Pancreas (tissue), 10 donors: ENCODE data around the gene C5orf58. TPM values are rescaled to one million over a fixed set of nuclear protein-coding genes. Genes with fewer than 3 reads are reported as not detected.

ENCODE experiments used
- ATAC-seq, 4 donors: fragments of 200-7000 bp; cut with Tn5 transposase; one replicate each; pipeline versions ENCODE4 v1.8.0 to v1.9.1; 2020; ENCODE audit warnings: mild to moderate bottlenecking in 4 of 4, moderate library complexity in 4 of 4
- DNase-seq, 6 donors: peaks; one replicate each; pipeline ENCODE4 v3.0.0-alpha.2; 2020
- FAIRE-seq: peaks from 2 replicates; lab custom pipeline; 2012; peaks lifted over from hg19 to GRCh38; lab: Jason Lieb, UNC
- H3K27ac ChIP-seq, 4 donors: fragments of 200-600 bp; sonication (generic); 1 replicate in 3 of 4; 2 replicates in 1 of 4; pipeline versions ENCODE4 v1.5.0 to v1.8.0; 2020
- H3K27me3 ChIP-seq, 4 donors: fragments of 200-600 bp; one replicate each; pipeline ENCODE4 v1.8.0; 2021
- H3K36me3 ChIP-seq, 3 donors: fragments of 200-600 bp; sonication (generic) in 1 of 3; one replicate each; pipeline versions ENCODE4 v1.5.0 to v1.8.0; 2020 to 2021
- H3K4me1 ChIP-seq, 3 donors: fragments of 200-600 bp; one replicate each; pipeline ENCODE4 v1.8.0; 2021
- H3K4me3 ChIP-seq, 4 donors: fragments of 200-600 bp; sonication (generic) in 2 of 4; one replicate each; pipeline versions ENCODE4 v1.5.0 to v1.8.0; 2020 to 2021
- H3K9me3 ChIP-seq, 4 donors: fragments of 200-600 bp; one replicate each; pipeline ENCODE4 v1.8.0; 2021
- WGBS, 2 donors: extraction: QIAGEN DNeasy Blood & Tissue Kit; methylation state at CpG; one replicate each; pipeline ENCODE4 v1.1.7; 2013; 5-methylcytosine and 5-hydroxymethylcytosine counted together
- intact Hi-C, 3 donors: fragments of 100-400 bp; cut with DNase I; formaldehyde crosslinking; loops; one replicate each; pipeline versions ENCODE4 v1.11.1 to v1.14.2; 2022
- polyA plus RNA-seq, 2 donors: library from polyadenylated mRNA; stranded (reverse); fragments of 200-250 nt; gene quantifications; one replicate each; pipeline ENCODE4 v1.2.3, GENCODE V29; 2013
- total RNA-seq, 6 donors: library from RNA; stranded (reverse); fragmentation: NEBNext Ultra II Directional in 4 of 6; extraction: Animal tissue kit (Norgen Biotek cat#: 25700) in 4 of 6; gene quantifications; one replicate each; pipeline versions ENCODE4 v1.2.1 to v1.2.4, GENCODE V29; 2021 to 2023
- TF ChIP-seq, protein P1 (sequence below), 4 donors: fragments of 200-600 bp; sonication (generic) in 3 of 4; IDR thresholded peaks; one replicate each; pipeline versions ENCODE4 v1.5.0 to v1.8.0; 2021; ENCODE audit warnings: antibody characterized with exemption in 4 of 4
- donor health status: healthy with polysubstance abuse.
- donor health status: DM: no; HTN: no; CAD: no; lungs with moderate emphysema.
- donor health status: DM: no; HTN: no; CAD: no.
- donor health status: control.
- donor health status: control.
- donor health status: Bipolar disorder and iron deficiency.
- donor health status: DM: yes; HTN: yes; CAD: no.
- donor health status: DM: no; HTN: no; CAD: no.
- donor health status: DM: no; HTN: no; CAD: no.
- donor health status: DM: yes; HTN: yes; CAD: no.

C5orf58 gene
- total and polyA plus RNA-seq, 8 donors: 0.21 TPM; not detected in 7

GRCh38 chr5:170276140-170276539 lies 43.4 kb downstream of the C5orf58 start:
- no peak for ATAC-seq
- intact Hi-C loops: no loop called here
- no peak for FAIRE-seq

DNA sequence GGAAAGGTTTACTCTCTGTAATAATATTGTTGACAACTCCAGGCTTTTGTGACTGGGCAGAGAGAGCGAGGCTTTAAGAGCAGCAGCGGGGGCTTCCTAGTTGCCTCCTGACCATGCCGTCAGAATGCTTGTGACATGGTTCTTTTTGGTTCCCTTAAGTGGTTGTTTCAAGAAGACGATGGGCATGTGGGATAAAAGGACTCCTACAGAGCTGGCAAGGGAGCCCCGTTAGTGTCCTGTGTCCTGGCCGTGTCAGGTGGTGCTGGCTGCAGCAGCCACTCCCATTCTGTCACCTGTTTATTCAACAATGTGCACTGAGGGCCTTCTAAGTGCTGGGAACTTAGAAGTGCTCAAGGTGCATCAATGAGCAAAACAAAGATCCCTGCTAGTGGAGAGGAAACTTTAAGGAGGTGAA lies 45.1 kb downstream of the C5orf58 start:
- no peaks in the 10 kb centered on the region for H3K36me3 ChIP-seq
- FAIRE-seq (no peak), ATAC-seq (peak in 1 of 4 donors; percentile 29), DNase-seq (no peak)
- no peaks in the 10 kb centered on the region for H3K9me3 ChIP-seq
- intact Hi-C loops: no loop called here
- WGBS, 2 donors: 36 to 39% methylated on average over 6 of the region's 6 CpGs
- no peaks in the 10 kb centered on the region for H3K27me3 ChIP-seq
- TF ChIP-seq, protein P1, sequence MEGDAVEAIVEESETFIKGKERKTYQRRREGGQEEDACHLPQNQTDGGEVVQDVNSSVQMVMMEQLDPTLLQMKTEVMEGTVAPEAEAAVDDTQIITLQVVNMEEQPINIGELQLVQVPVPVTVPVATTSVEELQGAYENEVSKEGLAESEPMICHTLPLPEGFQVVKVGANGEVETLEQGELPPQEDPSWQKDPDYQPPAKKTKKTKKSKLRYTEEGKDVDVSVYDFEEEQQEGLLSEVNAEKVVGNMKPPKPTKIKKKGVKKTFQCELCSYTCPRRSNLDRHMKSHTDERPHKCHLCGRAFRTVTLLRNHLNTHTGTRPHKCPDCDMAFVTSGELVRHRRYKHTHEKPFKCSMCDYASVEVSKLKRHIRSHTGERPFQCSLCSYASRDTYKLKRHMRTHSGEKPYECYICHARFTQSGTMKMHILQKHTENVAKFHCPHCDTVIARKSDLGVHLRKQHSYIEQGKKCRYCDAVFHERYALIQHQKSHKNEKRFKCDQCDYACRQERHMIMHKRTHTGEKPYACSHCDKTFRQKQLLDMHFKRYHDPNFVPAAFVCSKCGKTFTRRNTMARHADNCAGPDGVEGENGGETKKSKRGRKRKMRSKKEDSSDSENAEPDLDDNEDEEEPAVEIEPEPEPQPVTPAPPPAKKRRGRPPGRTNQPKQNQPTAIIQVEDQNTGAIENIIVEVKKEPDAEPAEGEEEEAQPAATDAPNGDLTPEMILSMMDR (IDR thresholded peaks at IDR 0.05): no peak
- H3K4me1 ChIP-seq: no peaks in the 10 kb centered on the region
- H3K27ac ChIP-seq: no peak overlapping the region
- H3K4me3 ChIP-seq: no peak overlapping the region

More at GRCh38 chr5:170276140-170276539, 43.4 kb downstream of the C5orf58 start:
- TF ChIP-seq, protein P1 (IDR thresholded peaks at IDR 0.05): no peak
- 71 to 77% methylated on average over 2 of the region's 2 CpGs for WGBS, 2 donors
- no peak overlapping the region for H3K27ac ChIP-seq
- H3K9me3 ChIP-seq: no peaks in the 10 kb centered on the region
- DNase-seq: no peak
- H3K36me3 ChIP-seq: no peaks in the 10 kb centered on the region
- no peaks in the 10 kb centered on the region for H3K27me3 ChIP-seq
- no peaks in the 10 kb centered on the region for H3K4me1 ChIP-seq
- no peak overlapping the region for H3K4me3 ChIP-seq

GRCh38 chr5:170278611-170279458 lies 46.0 kb downstream of the C5orf58 start:
- Histone ChIP-seq H3K4me3 (no peak overlapping the region), H3K9me3 (no peaks in the 10 kb centered on the region), H3K36me3 (no peaks in the 10 kb centered on the region), H3K27me3 (no peaks in the 10 kb centered on the region), H3K27ac (no peak overlapping the region), H3K4me1 (no peaks in the 10 kb centered on the region)
- no peak for DNase-seq
- WGBS, 2 donors: 54 to 62% methylated on average over 9 of the region's 9 CpGs
- intact Hi-C loops: no loop called here
- no peak for FAIRE-seq
- TF ChIP-seq, protein P1 (IDR thresholded peaks at IDR 0.05): no peak
- ATAC-seq: peak in 3 of 4 donors; percentile 47 to 72 (median 64)

DNA sequence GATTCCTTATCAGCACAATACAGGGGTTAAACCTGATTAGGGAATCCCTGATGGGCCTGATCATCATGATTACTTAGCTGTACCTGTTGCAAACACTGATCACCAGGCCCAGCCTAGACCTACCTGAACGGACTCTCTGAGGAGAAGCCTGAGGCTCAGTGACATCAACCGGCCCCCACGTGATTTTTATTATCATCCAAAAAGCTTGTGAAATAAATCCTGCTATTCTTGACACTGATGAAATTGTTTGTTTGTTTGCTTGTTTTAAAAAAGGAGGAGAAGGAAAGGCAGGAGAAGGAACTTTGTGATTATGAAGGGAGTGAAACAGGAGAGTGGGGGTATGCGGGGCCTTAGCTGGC lies 46.7 kb downstream of the C5orf58 start:
- H3K36me3 ChIP-seq: no peaks in the 10 kb centered on the region
- FAIRE-seq (no peak), DNase-seq (no peak), ATAC-seq (no peak)
- H3K27ac ChIP-seq: no peak overlapping the region
- WGBS, 2 donors: 84 to 88% methylated on average over 4 of the region's 4 CpGs
- TF ChIP-seq, protein P1 (IDR thresholded peaks at IDR 0.05): no peak
- H3K4me1 ChIP-seq: no peaks in the 10 kb centered on the region
- H3K9me3 ChIP-seq: no peaks in the 10 kb centered on the region
- no peak overlapping the region for H3K4me3 ChIP-seq
- H3K27me3 ChIP-seq: no peaks in the 10 kb centered on the region
- intact Hi-C loops: no loop called here

DNA sequence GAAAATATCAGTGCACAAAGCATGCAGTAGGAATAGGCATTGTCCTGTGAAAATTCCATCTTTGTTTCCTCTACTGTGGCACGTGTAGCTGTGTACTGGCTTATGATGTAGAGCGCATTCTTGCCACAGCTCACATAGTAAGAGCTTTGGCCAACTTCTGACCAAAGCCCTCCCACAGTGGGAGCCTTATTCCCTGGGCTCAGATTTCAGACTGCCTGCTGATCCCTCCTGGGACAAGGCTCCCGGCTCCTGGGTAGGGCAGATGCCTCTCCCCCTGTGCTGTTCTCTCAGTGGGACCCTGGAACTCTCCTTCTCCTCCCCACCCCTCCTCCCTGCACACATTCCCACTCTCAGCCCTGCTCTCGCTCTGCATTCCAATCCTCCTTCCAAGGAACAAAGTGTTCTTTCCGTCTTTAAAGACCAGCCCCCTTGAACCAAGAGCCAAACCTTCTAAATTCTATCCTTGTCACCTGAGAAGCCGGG lies 47.3 kb downstream of the C5orf58 start:
- no peaks in the 10 kb centered on the region for H3K9me3 ChIP-seq
- no peaks in the 10 kb centered on the region for H3K4me1 ChIP-seq
- DNase-seq (no peak), FAIRE-seq (no peak), ATAC-seq (no peak)
- H3K36me3 ChIP-seq: no peaks in the 10 kb centered on the region
- H3K27ac ChIP-seq: no peak overlapping the region
- intact Hi-C loops: no loop called here
- 42 to 50% methylated on average over 6 of the region's 6 CpGs for WGBS, 2 donors
- no peak overlapping the region for H3K4me3 ChIP-seq
- no peaks in the 10 kb centered on the region for H3K27me3 ChIP-seq
- TF ChIP-seq, protein P1 (IDR thresholded peaks at IDR 0.05): no peak
